Glomerular visceral epithelial cell (primary cell): ENCODE results near the gene ARPC2.
A peak's percentile ranks its signal among the peaks of the same experiment; 100 is the strongest.

ENCODE experiments used
- DNase-seq: peaks from one replicate; pipeline ENCODE4 v3.0.0-alpha.2; 2016; ENCODE audit errors: extremely low spot score

The ARPC2 gene

DNA sequence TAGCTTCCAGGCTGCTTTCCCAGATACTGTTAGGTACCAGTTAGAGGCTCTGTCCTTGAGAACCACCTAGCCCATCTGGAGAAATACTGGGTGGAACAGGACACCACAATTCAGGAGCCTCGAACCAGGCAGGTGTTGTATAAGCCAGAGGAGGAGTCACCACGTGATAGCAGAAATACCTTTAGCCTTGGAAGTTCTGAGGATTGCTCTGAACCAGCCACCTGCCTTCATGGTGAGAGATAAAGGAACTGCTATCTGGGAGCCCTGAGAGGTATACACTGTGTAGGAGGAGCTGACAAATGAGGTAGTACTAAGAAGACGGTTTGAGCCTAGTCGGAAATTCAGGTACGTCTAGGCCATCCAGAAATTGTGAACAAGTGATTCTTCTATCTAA lies 36.2 kb downstream of the ARPC2 start:
- DNase-seq = no peak

DNA sequence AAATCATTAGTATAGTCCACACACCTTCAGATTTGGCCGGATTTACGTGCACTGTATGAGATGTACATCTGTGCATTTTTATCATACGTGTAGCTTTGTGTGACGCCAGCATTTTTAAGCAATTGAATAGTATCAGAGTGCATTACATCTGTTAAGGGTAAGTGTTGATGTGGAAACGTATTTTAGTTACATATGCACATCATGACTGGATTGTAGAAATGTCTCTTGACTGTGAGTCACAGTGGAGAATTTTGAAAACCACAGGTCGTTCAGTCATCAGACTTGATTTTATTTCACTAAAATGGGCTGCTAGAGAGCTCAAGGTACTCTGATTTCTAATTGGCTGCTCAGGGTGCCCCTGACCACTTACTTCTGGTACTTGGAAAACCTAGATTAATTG lies 38.5 kb downstream of the ARPC2 start:
- DNase-seq = peak; percentile 34

DNA sequence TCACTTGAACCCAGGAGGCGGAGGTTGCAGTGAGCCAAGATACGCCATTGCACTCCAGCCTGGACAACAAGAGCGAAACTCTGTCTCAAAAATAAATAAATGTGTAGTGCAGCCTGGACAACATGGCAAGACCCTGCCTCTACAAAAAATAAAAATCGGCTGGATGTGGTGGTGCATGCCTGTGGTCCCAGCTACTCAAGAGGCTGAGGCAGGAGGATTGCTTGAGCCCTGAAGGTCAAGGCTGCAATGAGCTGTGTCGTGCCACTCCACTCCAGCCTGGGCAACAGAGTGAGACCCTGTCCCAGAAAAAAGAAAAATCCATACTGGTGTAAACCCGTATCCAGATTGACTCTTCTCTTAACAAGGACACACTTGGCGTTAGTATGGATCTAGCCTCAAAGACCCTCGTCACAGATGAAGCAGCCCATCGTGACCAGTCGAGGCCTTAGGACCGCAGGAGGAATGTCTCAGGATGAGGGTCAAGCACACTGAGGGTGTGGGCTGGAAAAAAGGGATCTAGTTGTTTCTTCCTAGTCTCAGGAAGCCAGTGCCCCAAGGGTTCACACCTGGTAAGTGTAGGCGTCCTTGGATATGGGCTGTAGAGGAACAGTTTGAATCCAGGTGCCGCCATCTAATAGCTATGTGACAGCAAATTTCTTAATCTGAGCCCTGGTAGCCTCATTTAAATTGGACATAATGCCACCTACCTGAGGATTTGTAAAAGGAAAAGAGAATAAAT lies 39.8 kb downstream of the ARPC2 start:
- DNase-seq = no peak

DNA sequence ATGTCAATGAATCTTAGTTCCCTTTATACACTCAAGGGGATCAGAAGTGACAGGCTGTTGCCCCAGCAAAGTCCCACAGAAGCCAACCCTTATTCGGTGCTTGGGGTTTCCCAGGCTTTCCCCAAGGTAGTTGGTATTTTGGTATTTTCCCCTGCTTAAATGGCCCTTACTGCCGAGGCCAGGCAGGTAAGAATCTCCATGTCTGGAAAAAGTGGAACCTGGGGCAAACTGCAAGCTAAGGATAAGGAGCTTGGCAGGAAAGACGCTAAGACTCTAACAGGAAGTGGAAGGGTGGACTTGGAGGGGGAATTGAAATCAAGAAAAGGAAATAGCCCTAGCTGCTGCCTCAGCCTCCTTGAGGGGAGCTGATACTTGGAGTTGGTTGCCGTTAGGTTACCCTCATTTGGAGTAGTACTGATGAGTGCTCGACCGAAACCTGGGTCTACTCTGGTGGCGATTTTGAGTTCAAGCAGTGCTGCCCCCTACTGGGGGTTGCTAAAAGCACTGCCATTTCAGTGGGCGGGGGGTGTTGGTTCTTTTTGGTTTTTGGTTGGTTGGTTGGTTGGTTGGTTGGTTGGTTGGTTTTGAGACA lies 40.5 kb downstream of the ARPC2 start:
- peak; percentile 34 for DNase-seq

DNA sequence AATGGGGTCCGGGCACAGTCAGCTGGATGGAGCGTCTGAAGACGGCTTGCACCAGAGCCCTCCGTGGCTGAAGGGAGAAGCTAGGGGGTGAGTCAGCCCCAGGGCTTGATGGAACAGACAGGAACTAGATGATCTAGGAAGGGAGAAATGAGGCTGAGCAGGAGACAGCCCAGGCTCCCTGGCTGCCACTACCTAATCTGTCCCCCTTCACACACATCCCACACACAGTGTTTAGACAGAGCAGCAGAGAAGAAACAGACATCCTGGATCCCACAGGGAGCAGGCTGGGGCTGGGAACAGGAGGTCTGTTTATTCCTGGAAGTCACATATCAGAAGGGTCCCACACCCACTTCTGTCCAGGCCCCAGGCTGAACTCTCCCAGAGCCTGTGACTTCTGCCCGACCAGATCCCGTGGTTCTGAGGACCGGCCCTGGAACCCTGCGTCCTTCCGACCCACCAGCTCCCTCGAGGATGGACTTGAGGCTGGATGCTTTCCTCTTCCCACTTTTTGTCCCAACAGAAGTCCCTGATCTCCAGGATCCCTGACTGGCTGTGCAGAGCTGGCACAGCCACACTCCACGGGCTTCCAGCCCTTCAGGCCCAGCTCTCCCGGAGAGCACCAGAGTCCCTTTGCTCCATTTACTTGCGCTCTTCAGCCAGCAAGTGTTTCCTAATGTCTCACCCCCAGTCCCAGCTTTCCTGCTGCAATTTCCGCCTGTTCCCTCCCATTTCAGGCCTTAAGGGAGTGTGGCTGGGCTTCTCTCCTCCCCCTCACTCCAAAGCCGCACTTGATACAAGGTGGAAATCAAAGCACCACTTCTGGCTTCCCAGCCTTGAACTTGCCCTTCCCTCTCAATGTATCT lies 42.3 kb downstream of the ARPC2 start:
- DNase-seq = peak; percentile 51

DNA sequence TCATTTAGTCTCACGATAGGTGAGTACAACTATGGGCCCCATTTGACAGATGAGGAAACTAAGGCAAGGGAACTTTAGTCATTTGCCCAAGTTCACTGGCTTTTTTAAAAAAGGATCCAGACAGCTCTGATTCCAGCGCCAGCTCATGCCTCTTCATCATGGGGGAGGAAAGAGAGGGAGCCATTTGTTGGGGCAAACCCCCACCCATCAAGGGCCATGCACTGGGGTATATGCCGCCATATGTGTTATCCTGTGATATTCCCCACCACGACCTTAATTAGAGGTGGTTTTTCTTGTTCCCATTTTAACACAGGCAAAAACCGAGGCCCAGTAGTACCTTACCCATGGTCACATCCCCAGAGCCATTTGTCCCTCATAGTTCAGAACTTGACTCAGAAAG lies 43.2 kb downstream of the ARPC2 start:
- DNase-seq = no peak

DNA sequence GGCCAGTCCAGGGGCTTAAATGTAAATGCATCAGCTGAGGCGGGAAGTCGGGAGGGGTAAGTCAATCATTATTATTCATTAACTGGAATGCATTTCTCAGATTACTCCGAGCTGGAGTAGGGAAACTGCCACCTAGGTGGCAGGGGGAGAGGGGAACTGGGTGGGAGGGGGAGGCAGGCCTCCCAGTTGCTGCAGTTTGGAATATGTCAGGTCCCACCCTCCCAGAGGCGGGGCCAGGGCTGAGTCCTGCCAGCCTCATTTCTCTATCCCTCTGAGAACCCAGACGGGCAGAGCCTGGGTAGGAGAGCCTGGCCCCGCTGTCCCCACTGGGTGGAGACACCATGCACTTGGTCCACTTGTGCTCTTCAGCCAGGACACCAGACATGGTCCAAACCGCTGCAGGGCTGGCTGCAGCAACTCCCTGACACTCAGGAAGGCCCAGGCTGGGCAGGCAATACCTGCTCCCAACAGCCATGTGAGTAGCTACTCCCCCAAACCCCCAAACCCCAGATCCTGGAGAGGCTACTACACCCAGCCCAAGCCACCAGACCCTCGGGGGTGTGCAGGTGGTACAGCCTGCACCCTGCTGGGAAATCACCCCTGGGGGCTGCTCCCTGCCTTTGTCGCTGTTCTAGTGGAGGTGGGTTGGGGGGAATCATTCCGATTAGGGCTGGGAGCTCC lies 43.9 kb downstream of the ARPC2 start, which contains the start of gene GPBAR1:
TSS of gene GPBAR1 (plus strand) at position 274 of the 681 bp plus-strand sequence. CDS start 1,710 bp downstream, outside the sequence.
- DNase-seq = peak; percentile 54

DNA sequence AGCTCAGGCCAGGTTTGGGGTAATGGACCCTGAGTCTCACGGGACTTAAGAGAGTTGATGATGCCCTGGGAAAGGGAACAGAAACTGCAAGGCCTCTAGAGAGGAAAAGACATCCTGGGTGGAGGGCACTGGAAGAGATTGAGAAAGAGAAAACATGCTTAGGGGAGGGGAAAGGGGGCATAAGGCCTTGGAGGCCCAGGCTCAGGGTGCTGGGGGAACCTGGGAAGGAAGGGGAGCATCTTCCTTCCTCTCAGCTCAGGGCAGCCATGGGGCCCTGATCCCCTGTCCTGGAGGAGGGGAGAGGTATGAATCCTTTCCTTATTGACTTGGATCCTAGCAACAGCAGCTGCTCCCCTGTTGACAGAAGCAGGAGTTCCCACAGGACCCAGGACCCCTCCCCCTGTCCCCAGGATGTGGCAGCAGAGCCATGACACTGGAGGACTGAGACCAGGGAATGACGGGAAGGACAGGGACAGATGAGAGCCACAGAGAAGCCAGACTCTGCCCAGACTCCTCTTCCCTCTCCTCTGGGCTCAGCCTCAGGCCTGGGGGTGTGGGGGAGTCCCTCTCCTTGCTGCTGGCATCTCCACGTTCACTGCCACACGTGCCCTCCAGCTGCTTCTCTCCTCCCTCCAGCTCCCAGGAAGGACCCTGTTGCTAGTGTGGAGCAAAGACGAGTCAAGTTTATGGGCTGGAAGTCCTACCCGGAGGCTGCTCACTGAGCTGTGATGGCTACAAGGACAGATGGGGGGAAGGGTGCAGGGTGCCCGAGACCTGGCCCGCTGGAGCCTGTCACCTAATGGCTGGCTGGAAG lies 44.6 kb downstream of the ARPC2 start:
- no peak for DNase-seq

DNA sequence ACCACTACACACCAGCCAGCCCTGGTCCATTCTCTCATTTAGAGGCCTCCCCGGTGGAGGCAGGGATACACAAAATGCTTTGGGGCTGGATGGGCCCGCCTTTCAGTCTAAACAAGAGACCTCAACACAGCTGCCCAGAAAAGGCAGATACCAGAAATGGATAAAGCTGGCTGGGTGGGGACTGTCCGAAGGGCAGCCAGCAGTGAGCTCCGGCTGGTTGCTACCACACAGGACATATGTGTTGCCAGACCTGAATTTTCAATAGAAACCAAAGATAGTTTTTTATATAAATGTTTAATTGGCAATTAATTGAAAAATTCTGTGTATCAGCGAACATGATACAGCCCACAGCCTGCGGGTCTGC lies 45.2 kb downstream of the ARPC2 start:
- no peak for DNase-seq

DNA sequence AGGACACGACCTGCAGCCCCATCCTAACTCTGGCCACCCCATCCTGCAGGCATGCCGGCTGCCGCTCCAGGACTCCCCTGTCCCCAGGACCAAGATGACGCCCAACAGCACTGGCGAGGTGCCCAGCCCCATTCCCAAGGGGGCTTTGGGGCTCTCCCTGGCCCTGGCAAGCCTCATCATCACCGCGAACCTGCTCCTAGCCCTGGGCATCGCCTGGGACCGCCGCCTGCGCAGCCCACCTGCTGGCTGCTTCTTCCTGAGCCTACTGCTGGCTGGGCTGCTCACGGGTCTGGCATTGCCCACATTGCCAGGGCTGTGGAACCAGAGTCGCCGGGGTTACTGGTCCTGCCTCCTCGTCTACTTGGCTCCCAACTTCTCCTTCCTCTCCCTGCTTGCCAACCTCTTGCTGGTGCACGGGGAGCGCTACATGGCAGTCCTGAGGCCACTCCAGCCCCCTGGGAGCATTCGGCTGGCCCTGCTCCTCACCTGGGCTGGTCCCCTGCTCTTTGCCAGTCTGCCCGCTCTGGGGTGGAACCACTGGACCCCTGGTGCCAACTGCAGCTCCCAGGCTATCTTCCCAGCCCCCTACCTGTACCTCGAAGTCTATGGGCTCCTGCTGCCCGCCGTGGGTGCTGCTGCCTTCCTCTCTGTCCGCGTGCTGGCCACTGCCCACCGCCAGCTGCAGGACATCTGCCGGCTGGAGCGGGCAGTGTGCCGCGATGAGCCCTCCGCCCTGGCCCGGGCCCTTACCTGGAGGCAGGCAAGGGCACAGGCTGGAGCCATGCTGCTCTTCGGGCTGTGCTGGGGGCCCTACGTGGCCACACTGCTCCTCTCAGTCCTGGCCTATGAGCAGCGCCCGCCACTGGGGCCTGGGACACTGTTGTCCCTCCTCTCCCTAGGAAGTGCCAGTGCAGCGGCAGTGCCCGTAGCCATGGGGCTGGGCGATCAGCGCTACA lies 45.9 kb downstream of the ARPC2 start:
- DNase-seq = no peak

DNA sequence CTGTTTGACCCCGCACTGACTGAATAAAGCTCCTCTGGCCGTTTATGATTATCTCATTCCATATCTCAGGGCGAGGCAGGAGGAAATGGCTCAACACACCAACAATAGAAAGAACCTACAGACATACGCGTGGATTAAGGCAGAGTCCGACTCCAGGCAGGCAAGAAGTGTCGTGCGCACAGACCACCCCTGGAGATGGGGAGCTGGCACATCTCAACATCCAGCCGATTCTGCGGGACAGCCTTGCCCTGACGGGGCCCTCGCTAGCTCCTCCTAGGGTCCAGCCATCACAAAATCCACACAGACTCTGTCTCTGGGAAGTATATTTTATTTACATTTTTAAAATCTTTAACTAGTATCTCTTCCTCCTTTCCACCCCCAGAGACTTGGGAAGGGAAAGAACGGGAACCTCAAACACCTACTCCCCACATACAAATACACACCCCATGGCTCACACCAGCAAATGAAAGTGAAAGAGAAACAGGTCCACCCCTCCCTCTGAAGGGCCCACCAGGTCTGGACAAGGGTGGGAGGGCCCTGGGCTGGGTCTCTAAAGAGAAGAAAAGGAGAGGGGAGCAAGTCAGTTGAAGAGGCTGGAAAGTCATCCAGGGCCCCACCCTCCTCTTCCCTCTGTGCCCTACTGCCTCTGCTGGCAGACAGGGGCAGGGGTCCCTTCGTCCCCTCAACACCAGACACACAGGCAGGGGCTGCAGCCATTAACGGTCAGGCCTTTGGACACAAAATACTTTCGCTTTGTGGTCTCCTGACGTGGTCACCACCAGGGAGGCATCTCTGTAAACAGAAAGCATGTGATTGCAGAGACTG lies 47.0 kb downstream of the ARPC2 start:
- DNase-seq = no peak

DNA sequence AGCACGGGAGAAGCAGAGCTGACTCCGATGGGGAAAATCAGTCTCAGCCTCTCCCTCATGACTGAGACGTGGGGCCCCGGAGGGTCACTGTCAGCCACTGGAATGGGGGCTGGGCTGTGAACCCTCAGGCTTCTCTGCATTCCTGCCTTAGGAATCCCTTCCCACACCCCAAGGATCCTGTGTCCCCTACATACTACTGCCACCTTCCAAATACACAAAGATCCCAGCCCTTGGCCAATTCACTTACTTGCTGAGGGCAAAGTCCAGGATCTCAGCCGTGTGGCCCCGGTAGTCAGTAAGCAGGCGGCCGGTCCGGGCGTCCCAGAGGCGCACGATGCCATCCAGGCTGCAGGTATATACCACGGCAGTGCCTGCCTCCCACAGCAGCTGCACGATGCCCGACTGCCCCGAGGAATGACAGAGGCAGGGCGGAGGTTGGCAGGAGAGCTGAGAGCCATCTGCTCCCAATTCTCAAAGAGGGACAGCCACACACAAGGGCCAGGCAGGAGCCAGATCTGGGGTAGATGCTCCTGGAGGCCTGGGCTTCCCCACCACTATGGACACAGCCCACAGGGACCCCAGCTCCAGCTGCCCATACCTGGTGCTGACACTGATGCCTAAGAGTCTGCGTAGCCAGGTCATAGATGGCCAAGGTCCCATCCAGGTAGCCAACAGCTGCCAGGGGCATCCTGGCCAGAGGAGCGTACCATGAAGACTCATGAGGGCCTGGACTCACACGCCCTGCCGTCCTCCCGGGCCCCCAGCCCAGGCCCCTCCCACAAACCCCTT lies 48.0 kb downstream of the ARPC2 start:
- DNase-seq = no peak

DNA sequence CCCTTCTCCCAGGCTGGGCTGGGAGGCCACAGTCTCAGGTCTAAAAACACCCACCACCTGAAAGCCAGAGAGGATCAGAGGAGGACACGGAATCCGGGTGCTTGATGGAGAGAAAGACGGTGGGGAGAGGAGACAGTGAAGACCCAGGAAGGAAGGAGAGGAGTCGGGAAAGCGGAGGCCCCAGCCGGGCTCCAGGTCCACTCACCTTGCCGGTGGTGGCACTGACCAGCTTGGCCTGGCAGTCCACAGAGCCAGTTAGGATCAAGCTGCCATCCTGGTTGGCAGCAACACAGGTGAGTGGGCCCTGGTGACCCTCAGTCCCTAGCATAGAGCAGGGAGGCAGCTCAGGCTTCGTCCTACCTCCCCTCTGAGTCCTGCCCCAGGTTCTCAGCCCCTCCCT lies 48.6 kb downstream of the ARPC2 start:
- DNase-seq = no peak

DNA sequence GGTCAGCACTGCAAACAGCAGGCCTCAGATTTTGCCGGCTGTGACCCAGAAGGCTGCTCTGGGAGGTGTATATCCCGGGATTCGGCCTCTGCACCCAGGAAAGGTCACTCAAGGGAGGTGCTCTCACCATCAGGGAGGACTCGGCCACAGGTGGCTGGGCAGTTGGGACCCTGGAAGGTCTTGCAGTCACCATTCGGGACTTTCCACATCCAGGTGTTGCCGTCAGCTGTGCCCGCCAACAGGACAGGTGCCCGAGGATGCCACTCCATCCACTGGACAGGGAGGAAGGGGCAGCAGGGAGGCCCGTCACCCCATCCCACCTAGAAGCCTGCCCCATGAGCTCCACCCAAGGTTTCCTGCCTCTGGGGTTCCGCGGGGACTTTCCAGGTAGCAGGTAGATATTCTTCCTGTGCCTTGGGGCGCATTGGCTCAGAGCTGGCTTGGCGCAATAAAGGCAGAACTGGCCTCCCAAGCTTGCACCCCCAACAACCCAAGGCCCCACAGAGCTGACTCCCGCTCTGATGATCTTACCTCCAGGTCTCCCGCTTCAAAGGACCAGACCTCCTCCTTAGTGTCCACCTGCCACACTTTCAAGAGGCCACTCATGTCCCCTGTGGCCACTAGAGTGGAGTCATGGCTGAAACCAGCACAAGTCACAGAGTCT lies 49.5 kb downstream of the ARPC2 start:
- DNase-seq = no peak

DNA sequence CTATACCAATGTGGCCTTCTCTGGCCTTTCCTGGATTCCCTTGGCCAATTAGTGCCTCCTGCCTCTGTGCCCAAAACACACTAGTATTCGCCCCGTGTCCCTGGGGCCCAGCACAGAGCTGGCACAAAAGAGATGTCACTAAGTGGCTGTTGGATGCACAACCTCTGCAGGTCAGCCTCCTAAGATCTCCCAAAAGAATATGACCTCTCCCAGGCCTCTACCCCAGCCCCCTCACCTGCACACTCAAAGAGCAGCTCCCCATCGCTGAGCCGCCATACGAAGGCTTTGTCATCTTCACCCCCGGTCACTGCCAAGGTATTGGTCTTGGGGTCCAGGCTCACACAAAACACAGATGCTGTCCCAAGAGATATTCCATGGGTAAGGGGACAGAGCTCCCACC lies 50.3 kb downstream of the ARPC2 start:
- DNase-seq = no peak

DNA sequence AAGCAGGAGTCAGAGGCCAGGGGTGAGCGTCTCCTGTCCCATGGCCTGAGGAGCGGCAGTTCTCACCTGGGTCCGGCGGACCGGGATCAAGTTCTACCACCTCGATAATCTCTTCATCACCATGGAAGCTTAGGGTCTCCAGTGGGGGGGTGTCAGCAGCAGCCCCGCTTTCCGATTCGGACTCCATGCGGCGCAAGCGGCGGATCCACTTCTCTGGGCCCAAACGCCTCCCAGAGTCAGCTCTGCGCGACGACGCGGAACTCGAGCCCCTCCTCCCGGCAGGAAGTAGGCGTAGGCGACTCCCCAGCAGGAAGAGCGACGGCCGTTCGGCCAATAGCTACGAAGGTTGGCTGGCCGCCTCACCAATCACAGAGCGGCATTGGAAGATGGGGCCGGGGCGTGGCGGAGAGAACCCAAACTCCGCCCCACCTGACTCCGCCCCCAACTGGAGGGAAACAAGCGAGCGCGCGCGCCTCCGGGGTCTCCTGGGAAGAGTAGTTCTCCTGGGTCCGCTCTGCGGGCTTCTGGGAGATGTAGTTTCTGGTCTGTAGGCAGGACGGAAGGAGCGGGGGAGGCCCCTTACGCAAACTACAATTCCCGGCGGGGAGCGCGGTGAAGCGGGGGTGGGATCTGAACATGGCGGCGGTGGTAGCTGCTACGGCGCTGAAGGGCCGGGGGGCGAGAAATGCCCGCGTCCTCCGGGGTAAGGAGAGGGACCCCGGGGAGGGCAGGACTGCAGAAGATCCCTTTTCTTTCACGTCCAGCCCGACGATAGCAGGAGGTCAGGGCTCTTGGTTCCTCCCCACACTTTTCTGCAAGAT lies 53.1 kb downstream of the ARPC2 start, which contains the start of the genes AAMP and PNKD:
TSS of gene AAMP (minus strand) at position 238 of the 821 bp plus-strand sequence. CDS start at position 187, 51 bp downstream.
TSS of gene PNKD (plus strand) at position 620 of the 821 bp plus-strand sequence. CDS start at position 637, 17 bp downstream.
- DNase-seq = peak; percentile 100
